Gastroesophageal sphincter (tissue), 4 donors: ENCODE data around the gene ERG. TPM values are rescaled to one million over a fixed set of nuclear protein-coding genes. Genes with fewer than 3 reads are reported as not detected.
A peak's percentile ranks its signal among the peaks of the same experiment; 100 is the strongest.

Source experiments
- ATAC-seq: fragments of 150-250 bp; one replicate; pipeline ENCODE4 v1.9.1; 2016; ENCODE audit warnings: mild to moderate bottlenecking, moderate library complexity
- H3K27ac ChIP-seq, 4 donors: fragments of 200-600 bp; sonication (generic) in 3 of 4; 1 replicate in 3 of 4; 2 replicates in 1 of 4; pipeline ENCODE4 v1.5.1; 2016 to 2019
- H3K27me3 ChIP-seq: fragments of 200-600 bp; sonication (generic); one replicate; pipeline ENCODE4 v1.5.1; 2019
- H3K36me3 ChIP-seq, 2 donors: fragments of 200-600 bp; sonication (generic); one replicate each; pipeline ENCODE4 v1.5.1; 2019; ENCODE audit warnings: control low read depth in 1 of 2
- H3K4me1 ChIP-seq, 3 donors: fragments of 200-600 bp; sonication (generic); 1 replicate in 2 of 3; 2 replicates in 1 of 3; pipeline ENCODE4 v1.5.1; 2016 to 2019; ENCODE audit warnings: control low read depth in 2 of 3
- H3K4me3 ChIP-seq, 2 donors: fragments of 200-600 bp; sonication (generic); one replicate each; pipeline ENCODE4 v1.5.1; 2019; ENCODE audit warnings: mild to moderate bottlenecking in 1 of 2, moderate library complexity in 1 of 2
- H3K9me3 ChIP-seq, 3 donors: fragments of 200-600 bp; sonication (generic); one replicate each; pipeline ENCODE4 v1.5.1; 2017 to 2019; ENCODE audit warnings: control low read depth in 2 of 3
- EP300 ChIP-seq: sonication (generic); formaldehyde crosslinking; IDR thresholded peaks from one replicate; pipeline ENCODE4 v1.6.1; 2017; ENCODE audit warnings: antibody characterized with exemption, mild to moderate bottlenecking
- POLR2A ChIP-seq, 2 donors: fragments of 450-650 bp; IDR thresholded peaks; one replicate each; pipeline ENCODE4 v1.6.1; 2017; ENCODE audit warnings: antibody characterized with exemption in 2 of 2, mild to moderate bottlenecking in 2 of 2, moderate library complexity in 1 of 2
- POLR2AphosphoS5 ChIP-seq: sonication (generic); formaldehyde crosslinking; IDR thresholded peaks from one replicate; pipeline ENCODE4 v1.6.1; 2017; ENCODE audit warnings: antibody characterized with exemption
- WGBS, 2 donors: methylation state at CpG; one replicate each; pipeline ENCODE4 v1.1.5; 2018; ENCODE audit warnings: low coverage in 1 of 2; 5-methylcytosine and 5-hydroxymethylcytosine counted together
- total RNA-seq, 4 donors: library from RNA; depleted of rRNA; stranded (reverse); fragments of >200 nt; gene quantifications; one replicate each; pipeline ENCODE4 v1.1.0, GENCODE V29; 2016
- TF ChIP-seq, protein P1 (sequence below), 4 experiments: fragments of 200-600 bp in 2 of 4; fragments of 450-650 bp in 2 of 4; sonication (generic) in 1 of 4; IDR thresholded peaks; one replicate each; pipeline ENCODE4 v1.5.1; 2017 to 2019; ENCODE audit warnings: antibody characterized with exemption in 4 of 4, mild to moderate bottlenecking in 2 of 4, moderate library complexity in 2 of 4

ERG gene
- total RNA-seq, 4 donors from 2014 or later, result 3.3 to 12.4 (median 10.9) TPM

GRCh38 chr21:38343691-38344090, 154.6 kb downstream of the ERG start:
- no peak for TF ChIP-seq EP300
- TF ChIP-seq, protein P1, sequence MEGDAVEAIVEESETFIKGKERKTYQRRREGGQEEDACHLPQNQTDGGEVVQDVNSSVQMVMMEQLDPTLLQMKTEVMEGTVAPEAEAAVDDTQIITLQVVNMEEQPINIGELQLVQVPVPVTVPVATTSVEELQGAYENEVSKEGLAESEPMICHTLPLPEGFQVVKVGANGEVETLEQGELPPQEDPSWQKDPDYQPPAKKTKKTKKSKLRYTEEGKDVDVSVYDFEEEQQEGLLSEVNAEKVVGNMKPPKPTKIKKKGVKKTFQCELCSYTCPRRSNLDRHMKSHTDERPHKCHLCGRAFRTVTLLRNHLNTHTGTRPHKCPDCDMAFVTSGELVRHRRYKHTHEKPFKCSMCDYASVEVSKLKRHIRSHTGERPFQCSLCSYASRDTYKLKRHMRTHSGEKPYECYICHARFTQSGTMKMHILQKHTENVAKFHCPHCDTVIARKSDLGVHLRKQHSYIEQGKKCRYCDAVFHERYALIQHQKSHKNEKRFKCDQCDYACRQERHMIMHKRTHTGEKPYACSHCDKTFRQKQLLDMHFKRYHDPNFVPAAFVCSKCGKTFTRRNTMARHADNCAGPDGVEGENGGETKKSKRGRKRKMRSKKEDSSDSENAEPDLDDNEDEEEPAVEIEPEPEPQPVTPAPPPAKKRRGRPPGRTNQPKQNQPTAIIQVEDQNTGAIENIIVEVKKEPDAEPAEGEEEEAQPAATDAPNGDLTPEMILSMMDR (IDR thresholded peaks at IDR 0.05), result no peak
- no peak for TF ChIP-seq POLR2A (IDR thresholded peaks at IDR 0.05)
- no peak for TF ChIP-seq POLR2AphosphoS5
- no peaks in the 10 kb centered on the region for H3K4me1 ChIP-seq
- ATAC-seq, result no peak
- WGBS, 2 donors, result 24 to 30% methylated on average over 5 to 6 of the region's 6 CpGs
- no peak overlapping the region for H3K27ac ChIP-seq
- no peaks in the 10 kb centered on the region for H3K36me3 ChIP-seq
- no peak overlapping the region for H3K4me3 ChIP-seq
- peaks cover 11% of the 10 kb centered on the region for H3K27me3 ChIP-seq
- no peaks in the 10 kb centered on the region for H3K9me3 ChIP-seq

DNA sequence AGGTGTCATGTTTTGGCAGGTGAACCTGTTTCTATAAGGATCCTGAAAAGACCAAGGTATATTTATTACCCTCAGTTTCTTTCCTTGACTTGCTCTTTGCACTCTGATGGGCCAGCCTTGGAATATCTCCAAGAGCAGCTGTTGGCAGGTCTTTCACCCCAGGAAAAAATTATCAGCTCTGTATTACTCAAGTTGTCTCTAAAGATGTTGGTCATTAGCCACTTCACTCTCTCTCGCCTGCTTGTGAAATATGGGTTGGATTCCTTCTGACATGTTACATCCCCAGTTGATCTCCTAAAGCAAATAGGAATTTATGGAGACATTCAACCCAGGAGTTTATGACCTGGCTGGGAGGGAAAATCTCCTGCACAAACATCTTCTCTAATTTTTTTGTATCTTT, 155.5 kb downstream of the ERG start:
- 86% methylated on average over 1 of the region's 1 CpG; no CpG with 5 or more reads in 1 of the 2 donors for WGBS, 2 donors
- no peak for ATAC-seq
- no peaks in the 10 kb centered on the region for H3K4me1 ChIP-seq
- no peaks in the 10 kb centered on the region for H3K36me3 ChIP-seq
- TF ChIP-seq POLR2AphosphoS5, result no peak
- TF ChIP-seq, protein P1 (IDR thresholded peaks at IDR 0.05), result no peak
- TF ChIP-seq EP300, result no peak
- TF ChIP-seq POLR2A (IDR thresholded peaks at IDR 0.05), result no peak
- H3K9me3 ChIP-seq, result no peaks in the 10 kb centered on the region
- no peak overlapping the region for H3K27ac ChIP-seq
- H3K27me3 ChIP-seq, result peaks cover 11% of the 10 kb centered on the region
- H3K4me3 ChIP-seq, result no peak overlapping the region

DNA sequence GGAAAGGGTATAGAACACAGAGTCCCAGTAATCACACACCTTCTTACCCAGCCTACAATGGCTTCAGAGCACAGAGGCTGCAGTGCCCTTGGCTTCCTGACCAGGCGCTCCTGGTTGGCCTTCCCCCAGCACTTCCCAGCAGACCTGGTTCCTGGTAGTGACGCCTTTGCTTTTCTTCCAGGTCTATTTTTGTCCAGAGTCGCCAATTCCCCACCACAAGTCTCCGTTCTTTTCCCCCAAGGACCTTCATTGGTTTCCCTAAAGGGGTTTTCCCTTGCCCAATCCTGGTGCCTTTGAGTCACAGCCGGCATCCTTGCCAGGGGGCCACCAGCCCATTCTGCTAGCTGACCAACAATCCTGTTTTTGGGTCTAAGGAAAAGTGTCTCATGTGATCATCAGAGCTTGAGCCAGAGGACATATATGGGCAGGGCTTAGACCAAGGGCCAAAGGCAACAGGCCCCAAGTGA, 156.7 kb downstream of the ERG start:
- no peaks in the 10 kb centered on the region for H3K4me1 ChIP-seq
- WGBS, 2 donors, result 67 to 75% methylated on average over 2 to 5 of the region's 5 CpGs
- peak; percentile 25 for ATAC-seq
- TF ChIP-seq POLR2AphosphoS5 (no peak), EP300 (no peak), POLR2A (IDR thresholded peaks at IDR 0.05) (no peak)
- TF ChIP-seq, protein P1 (IDR thresholded peaks at IDR 0.05), result no peak
- H3K36me3 ChIP-seq, result no peaks in the 10 kb centered on the region
- H3K9me3 ChIP-seq, result no peaks in the 10 kb centered on the region
- no peak overlapping the region for H3K27ac ChIP-seq
- peaks cover 7% of the 10 kb centered on the region for H3K27me3 ChIP-seq
- no peak overlapping the region for H3K4me3 ChIP-seq

GRCh38 chr21:38340131-38340530, 158.1 kb downstream of the ERG start:
- no peaks in the 10 kb centered on the region for H3K4me1 ChIP-seq
- H3K9me3 ChIP-seq, result no peaks in the 10 kb centered on the region
- H3K27ac ChIP-seq, result no peak overlapping the region
- no peaks in the 10 kb centered on the region for H3K36me3 ChIP-seq
- H3K4me3 ChIP-seq, result no peak overlapping the region
- TF ChIP-seq, protein P1 (IDR thresholded peaks at IDR 0.05), result no peak
- no peak for TF ChIP-seq POLR2AphosphoS5
- TF ChIP-seq EP300, result no peak
- no peak for TF ChIP-seq POLR2A (IDR thresholded peaks at IDR 0.05)
- ATAC-seq, result no peak
- H3K27me3 ChIP-seq, result peaks cover 3% of the 10 kb centered on the region
- 80% methylated on average over 1 of the region's 4 CpGs; no CpG with 5 or more reads in 1 of the 2 donors for WGBS, 2 donors

- no peak for ATAC-seq
- Histone ChIP-seq H3K36me3 (no peaks in the 10 kb centered on the region), H3K27me3 (no peaks in the 10 kb centered on the region), H3K27ac (no peak overlapping the region), H3K4me3 (no peak overlapping the region), H3K4me1 (no peaks in the 10 kb centered on the region), H3K9me3 (no peaks in the 10 kb centered on the region)
- 87 to 100% methylated on average over 3 to 4 of the region's 5 CpGs for WGBS, 2 donors
- TF ChIP-seq, protein P1 (IDR thresholded peaks at IDR 0.05), result no peak
- TF ChIP-seq POLR2A (IDR thresholded peaks at IDR 0.05) (no peak), POLR2AphosphoS5 (no peak), EP300 (no peak)
Observed at GRCh38 chr21:38337793-38338192, 160.5 kb downstream of the ERG start.
